GM23248 (cell line): ENCODE results near the gene TENT5A. TPM values are rescaled to one million over a fixed set of nuclear protein-coding genes. Genes with fewer than 3 reads are reported as not detected.

Source experiments
- DNase-seq: peaks from one replicate; pipeline ENCODE4 v3.0.0-alpha.2; 2015
- H2AFZ ChIP-seq: fragments of 200-600 bp; sonication (generic); 2 replicates; pipeline ENCODE4 v1.6.1; 2016; ENCODE audit warnings: antibody characterized with exemption
- H3F3A ChIP-seq: fragments of 200-600 bp; sonication (generic); 2 replicates; pipeline ENCODE4 v1.6.1; 2016; ENCODE audit warnings: mild to moderate bottlenecking, antibody characterized with exemption, mixed run types; ENCODE audit not compliant: insufficient read depth
- H3K27ac ChIP-seq: fragments of 200-600 bp; sonication (generic); 2 replicates; pipeline ENCODE4 v1.5.1; 2016; ENCODE audit warnings: mild to moderate bottlenecking
- H3K27me3 ChIP-seq: fragments of 200-600 bp; sonication (generic); replicated peaks from 2 replicates; pipeline ENCODE4 v1.6.1; 2016; ENCODE audit warnings: mild to moderate bottlenecking; ENCODE audit not compliant: insufficient read depth
- H3K36me3 ChIP-seq: fragments of 200-600 bp; sonication (generic); 2 replicates; pipeline ENCODE4 v1.6.1; 2016; ENCODE audit warnings: low read depth, mild to moderate bottlenecking
- H3K4me1 ChIP-seq: fragments of 200-600 bp; sonication (generic); 2 replicates; pipeline ENCODE4 v1.6.1; 2016; ENCODE audit warnings: mild to moderate bottlenecking; ENCODE audit not compliant: insufficient read depth
- H3K4me2 ChIP-seq: fragments of 200-600 bp; sonication (generic); one replicate; pipeline ENCODE4 v1.6.1; 2016; ENCODE audit warnings: mild to moderate bottlenecking; ENCODE audit not compliant: unreplicated experiment
- H3K4me3 ChIP-seq: fragments of 200-600 bp; sonication (generic); 2 replicates; pipeline ENCODE4 v1.5.1; 2016; ENCODE audit warnings: mild to moderate bottlenecking
- H3K79me2 ChIP-seq: fragments of 200-600 bp; sonication (generic); 2 replicates; pipeline ENCODE4 v1.6.1; 2016; ENCODE audit warnings: mild to moderate bottlenecking; ENCODE audit not compliant: insufficient read depth
- H3K9ac ChIP-seq: fragments of 200-600 bp; sonication (generic); 2 replicates; pipeline ENCODE4 v1.6.1; 2016; ENCODE audit warnings: mild to moderate bottlenecking
- H3K9me2 ChIP-seq: fragments of 200-600 bp; sonication (generic); 2 replicates; pipeline ENCODE4 v1.6.1; 2016; ENCODE audit warnings: mixed run types, mild to moderate bottlenecking, moderate library complexity; ENCODE audit not compliant: insufficient read depth
- H3K9me3 ChIP-seq: fragments of 200-600 bp; sonication (generic); one replicate; pipeline ENCODE4 v1.6.1; 2017; ENCODE audit warnings: low read depth
- H4K20me1 ChIP-seq: fragments of 200-600 bp; sonication (generic); 2 replicates; pipeline ENCODE4 v1.6.0; 2016; ENCODE audit not compliant: insufficient read depth
- EZH2 ChIP-seq: fragments of 200-600 bp; sonication (generic); IDR thresholded peaks from 2 replicates; pipeline ENCODE4 v1.6.1; 2018; ENCODE audit warnings: antibody characterized with exemption, mild to moderate bottlenecking; ENCODE audit not compliant: insufficient read depth, poor library complexity, severe bottlenecking
- EZH2phosphoT487 ChIP-seq: fragments of 200-600 bp; sonication (generic); IDR thresholded peaks from 2 replicates; pipeline ENCODE4 v1.6.1; 2018; ENCODE audit warnings: antibody characterized with exemption, moderate library complexity, mild to moderate bottlenecking, low read depth; ENCODE audit not compliant: insufficient read depth
- WGBS, 2 experiments: methylation state at CpG; one replicate each; pipeline ENCODE4 v1.1.6; 2015 to 2017; ENCODE audit warnings: low lambda C conversion rate in 2 of 2, low coverage in 1 of 2; ENCODE audit errors: missing lambda C conversion rate in 2 of 2; 5-methylcytosine and 5-hydroxymethylcytosine counted together
- in situ Hi-C: fragments of 300-500 bp; cut with MboI; formaldehyde crosslinking; loops from 2 replicates; pipeline ENCODE4 v1.15.0; 2020
- polyA plus RNA-seq: library from polyadenylated mRNA; unstranded; fragments of >200 nt; fragmentation: Nextera tagmentation; extraction: Ambion mirVana; gene quantifications from 2 replicates; pipeline ENCODE4 v1.2.1, GENCODE V29; 2016
- total RNA-seq: library from RNA; depleted of rRNA; stranded (reverse); fragments of >200 nt; shearing (Covaris generic); gene quantifications from 2 replicates; pipeline ENCODE4 v1.2.3, GENCODE V29; 2014

Gene TENT5A
- total and polyA plus RNA-seq, 2 experiments from 2014 or later = 39.2 to 48.6 TPM

DNA sequence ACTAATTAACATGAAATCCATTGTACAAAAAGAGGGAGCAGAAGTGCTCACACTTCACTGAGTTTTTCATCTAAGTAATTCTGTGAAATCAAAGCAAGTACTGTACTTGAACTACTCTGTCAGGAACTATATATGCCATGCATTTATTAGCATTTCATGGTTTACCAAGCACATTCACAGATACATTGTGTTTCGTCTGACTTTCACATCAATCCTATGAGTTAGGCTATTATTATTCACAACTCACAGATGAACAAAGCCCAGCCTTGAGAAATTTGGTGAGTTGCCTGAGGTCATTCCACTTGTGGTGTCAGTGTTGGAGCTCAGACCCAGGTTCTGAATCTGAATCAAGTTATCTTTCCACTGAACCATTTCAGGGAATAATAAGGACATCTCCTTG is 33.7 kb upstream of the TENT5A start:
- no peaks in the 10 kb centered on the region for H4K20me1 ChIP-seq
- no peak for DNase-seq
- no peaks in the 10 kb centered on the region for H3F3A ChIP-seq
- no peak overlapping the region for H3K4me2 ChIP-seq
- no peak overlapping the region for H2AFZ ChIP-seq
- H3K9ac ChIP-seq = no peak overlapping the region
- H3K27me3 ChIP-seq = no peaks in the 10 kb centered on the region
- WGBS, 2 experiments = 82 to 97% methylated on average over 1 of the region's 1 CpG
- no peaks in the 10 kb centered on the region for H3K79me2 ChIP-seq
- H3K4me3 ChIP-seq = no peak overlapping the region
- no peak overlapping the region for H3K27ac ChIP-seq
- in situ Hi-C loops = no loop called here
- no peaks in the 10 kb centered on the region for H3K9me2 ChIP-seq
- TF ChIP-seq EZH2phosphoT487 = no peak
- no peak for TF ChIP-seq EZH2
- peaks cover 14% of the 10 kb centered on the region for H3K4me1 ChIP-seq
- no peaks in the 10 kb centered on the region for H3K36me3 ChIP-seq
- H3K9me3 ChIP-seq = no peaks in the 10 kb centered on the region

GRCh38 chr6:81785377-81785776 is 32.9 kb upstream of the TENT5A start:
- Histone ChIP-seq H3F3A (no peaks in the 10 kb centered on the region), H3K9me2 (no peaks in the 10 kb centered on the region), H3K4me1 (peaks cover 14% of the 10 kb centered on the region), H3K27me3 (no peaks in the 10 kb centered on the region), H3K4me2 (no peak overlapping the region), H3K9ac (no peak overlapping the region), H4K20me1 (no peaks in the 10 kb centered on the region), H3K4me3 (no peak overlapping the region), H2AFZ (no peak overlapping the region), H3K9me3 (no peaks in the 10 kb centered on the region), H3K79me2 (no peaks in the 10 kb centered on the region), H3K27ac (no peak overlapping the region), H3K36me3 (no peaks in the 10 kb centered on the region)
- in situ Hi-C loops = no loop called here
- no peak for DNase-seq
- WGBS, 2 experiments = 95 to 100% methylated on average over 2 of the region's 2 CpGs
- no peak for TF ChIP-seq EZH2phosphoT487
- TF ChIP-seq EZH2 = no peak

- Histone ChIP-seq H3K27me3 (no peaks in the 10 kb centered on the region), H3K36me3 (no peaks in the 10 kb centered on the region), H3K79me2 (no peaks in the 10 kb centered on the region), H3K9ac (no peak overlapping the region), H3K4me2 (no peak overlapping the region), H3K27ac (no peak overlapping the region), H3K9me3 (no peaks in the 10 kb centered on the region), H4K20me1 (no peaks in the 10 kb centered on the region), H3F3A (no peaks in the 10 kb centered on the region), H3K4me3 (no peak overlapping the region), H2AFZ (no peak overlapping the region), H3K4me1 (peaks cover 14% of the 10 kb centered on the region), H3K9me2 (no peaks in the 10 kb centered on the region)
- WGBS, 2 experiments = 90 to 97% methylated on average over 2 of the region's 2 CpGs
- DNase-seq = no peak
- TF ChIP-seq EZH2phosphoT487 (no peak), EZH2 (no peak)
- in situ Hi-C loops = no loop called here
Observed at GRCh38 chr6:81783893-81784292, 31.4 kb upstream of the TENT5A start.

DNA sequence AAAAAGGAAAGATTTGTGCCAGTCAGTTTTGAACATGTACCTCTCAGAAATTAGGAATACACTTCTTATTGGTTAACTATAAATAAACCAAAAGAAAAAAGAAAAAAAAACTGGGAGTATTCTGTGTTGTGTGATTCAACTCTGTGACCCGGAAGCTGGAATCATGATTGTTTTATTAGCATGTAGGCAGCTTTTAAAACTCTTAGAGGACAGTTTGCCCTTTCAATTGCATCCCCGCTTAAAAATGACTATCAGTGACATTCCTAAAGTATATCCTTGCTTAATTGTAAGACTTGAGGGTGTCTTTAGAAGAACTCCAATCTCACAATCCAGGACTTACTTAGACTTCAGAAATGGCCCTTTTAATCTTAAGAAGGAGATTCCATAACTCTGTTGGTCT is 29.1 kb upstream of the TENT5A start:
- H3K79me2 ChIP-seq = no peaks in the 10 kb centered on the region
- no peaks in the 10 kb centered on the region for H3F3A ChIP-seq
- no peaks in the 10 kb centered on the region for H3K9me3 ChIP-seq
- H3K9ac ChIP-seq = no peak overlapping the region
- no peak for TF ChIP-seq EZH2
- no peak for TF ChIP-seq EZH2phosphoT487
- DNase-seq = no peak
- no peaks in the 10 kb centered on the region for H3K4me1 ChIP-seq
- H3K27me3 ChIP-seq = no peaks in the 10 kb centered on the region
- H2AFZ ChIP-seq = no peak overlapping the region
- H3K36me3 ChIP-seq = no peaks in the 10 kb centered on the region
- H3K27ac ChIP-seq = no peak overlapping the region
- H4K20me1 ChIP-seq = no peaks in the 10 kb centered on the region
- no peak overlapping the region for H3K4me2 ChIP-seq
- in situ Hi-C loops = no loop called here
- no peak overlapping the region for H3K4me3 ChIP-seq
- 79 to 90% methylated on average over 2 of the region's 2 CpGs for WGBS, 2 experiments
- H3K9me2 ChIP-seq = no peaks in the 10 kb centered on the region
